ENCODE data around the gene HNRNPH2. TPM values are rescaled to one million over a fixed set of nuclear protein-coding genes. Genes with fewer than 3 reads are reported as not detected.
A peak's percentile ranks its signal among the peaks of the same experiment; 100 is the strongest.

HNRNPH2 gene
- total and polyA plus RNA-seq, 10 of the 15 experiments (the other 5 are each of a cell fraction or from before 2014, with no cell fraction given), result 34.5 to 102 (median 61.4) TPM

DNA sequence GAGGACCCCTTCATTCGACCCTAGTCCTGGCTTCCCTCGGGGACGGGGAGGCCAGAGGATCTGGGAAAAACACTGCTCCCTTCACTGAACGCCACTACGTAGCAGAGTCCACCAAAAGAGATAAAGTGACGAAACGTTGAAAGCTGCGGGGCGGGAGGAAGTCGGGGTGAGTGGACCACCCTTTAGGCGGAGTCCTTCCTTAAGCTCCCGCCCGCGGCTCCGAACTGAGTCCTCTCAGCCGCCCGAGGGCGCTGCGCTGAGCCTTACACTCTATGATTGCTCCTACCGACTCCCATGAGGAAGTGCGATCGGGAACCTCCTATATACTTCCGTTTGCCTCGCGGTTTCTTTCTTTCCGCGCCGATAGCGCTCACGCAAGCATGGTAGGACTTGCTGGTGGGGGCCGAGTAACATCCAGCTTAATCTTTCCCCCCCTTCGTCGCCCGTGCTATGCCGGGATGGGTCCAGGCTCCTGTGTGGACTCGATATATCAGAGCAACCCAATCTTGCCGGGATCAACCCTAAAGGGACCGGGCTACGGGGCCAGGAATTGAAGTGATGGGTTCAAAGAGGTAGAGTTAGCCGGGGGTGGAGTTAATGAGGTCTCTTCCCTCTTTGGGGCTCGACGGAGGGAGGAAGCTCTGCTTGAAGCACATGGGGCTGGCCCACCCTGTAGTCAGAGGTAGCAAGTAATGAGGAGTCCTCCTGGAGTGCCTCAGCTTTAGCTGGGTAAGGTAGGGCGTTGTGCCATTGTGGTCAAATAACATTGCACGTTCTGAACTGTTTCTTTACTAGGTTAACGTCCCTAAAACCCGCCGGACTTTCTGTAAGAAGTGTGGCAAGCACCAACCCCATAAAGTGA, 17.1 kb upstream of the HNRNPH2 start, which contains the start of gene RPL36A (continued):
- TF ChIP-seq, protein P1, sequence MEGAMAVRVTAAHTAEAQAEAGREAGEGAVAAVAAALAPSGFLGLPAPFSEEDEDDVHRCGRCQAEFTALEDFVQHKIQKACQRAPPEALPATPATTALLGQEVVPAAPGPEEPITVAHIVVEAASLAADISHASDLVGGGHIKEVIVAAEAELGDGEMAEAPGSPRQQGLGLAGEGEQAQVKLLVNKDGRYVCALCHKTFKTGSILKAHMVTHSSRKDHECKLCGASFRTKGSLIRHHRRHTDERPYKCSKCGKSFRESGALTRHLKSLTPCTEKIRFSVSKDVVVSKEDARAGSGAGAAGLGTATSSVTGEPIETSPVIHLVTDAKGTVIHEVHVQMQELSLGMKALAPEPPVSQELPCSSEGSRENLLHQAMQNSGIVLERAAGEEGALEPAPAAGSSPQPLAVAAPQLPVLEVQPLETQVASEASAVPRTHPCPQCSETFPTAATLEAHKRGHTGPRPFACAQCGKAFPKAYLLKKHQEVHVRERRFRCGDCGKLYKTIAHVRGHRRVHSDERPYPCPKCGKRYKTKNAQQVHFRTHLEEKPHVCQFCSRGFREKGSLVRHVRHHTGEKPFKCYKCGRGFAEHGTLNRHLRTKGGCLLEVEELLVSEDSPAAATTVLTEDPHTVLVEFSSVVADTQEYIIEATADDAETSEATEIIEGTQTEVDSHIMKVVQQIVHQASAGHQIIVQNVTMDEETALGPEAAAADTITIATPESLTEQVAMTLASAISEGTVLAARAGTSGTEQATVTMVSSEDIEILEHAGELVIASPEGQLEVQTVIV (IDR thresholded peaks at IDR 0.05; ENCODE audit: borderline replicate concordance, partially characterized antibody), result no peak
- TF ChIP-seq BACH1 (IDR thresholded peaks at IDR 0.05; ENCODE audit: borderline replicate concordance) (peak; percentile 54; the same call in 1 of the 2 replicates), RBBP5 (conservative IDR thresholded peaks at IDR 0.05) (no peak), SMC3 (IDR thresholded peaks at IDR 0.05; ENCODE audit: borderline replicate concordance, low read length) (0 out of 2 replicates have a peak, but pooled peaks have one; percentile 8), NFYA (IDR thresholded peaks at IDR 0.05; ENCODE audit: borderline replicate concordance, low read depth, low read length) (no peak), ZNF384 (IDR thresholded peaks at IDR 0.05; ENCODE audit: borderline replicate concordance, low read depth, low read length) (no peak; the same call in 1 of the 2 replicates), SMARCA5 (IDR thresholded peaks at IDR 0.05) (0 out of 2 replicates have a peak, but pooled peaks have one; percentile 68), NR2C2 (IDR thresholded peaks at IDR 0.05; ENCODE audit: borderline replicate concordance, control insufficient read depth, insufficient read length, low read depth) (no peak), ZNF217 (IDR thresholded peaks at IDR 0.05) (no peak), JUND (IDR thresholded peaks at IDR 0.05; ENCODE audit: low read depth, low read length) (no peak), SIX5 (IDR thresholded peaks at IDR 0.05; ENCODE audit: low read depth, low read length, severe bottlenecking) (no peak), POU2F2 (IDR thresholded peaks at IDR 0.05; ENCODE audit: borderline replicate concordance, low read depth, low read length) (peak; percentile 93; the same call in 2 of the 3 replicates), SUPT20H (IDR thresholded peaks at IDR 0.05; ENCODE audit: borderline replicate concordance, control insufficient read depth, low read depth, low read length) (no peak), KAT2A (conservative IDR thresholded peaks at IDR 0.05; ENCODE audit: control insufficient read depth, low read depth, low read length) (no peak), RUNX3 (IDR thresholded peaks at IDR 0.05; ENCODE audit: low read length) (peak; percentile 88), MTA3 (IDR thresholded peaks at IDR 0.05; ENCODE audit: borderline replicate concordance, low read length) (no peak), ZNF24 (IDR thresholded peaks at IDR 0.05) (no peak)
- TF ChIP-seq, protein P2, sequence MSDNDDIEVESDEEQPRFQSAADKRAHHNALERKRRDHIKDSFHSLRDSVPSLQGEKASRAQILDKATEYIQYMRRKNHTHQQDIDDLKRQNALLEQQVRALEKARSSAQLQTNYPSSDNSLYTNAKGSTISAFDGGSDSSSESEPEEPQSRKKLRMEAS (IDR thresholded peaks at IDR 0.05; ENCODE audit: low read depth, low read length), result peak; percentile 90
- TF ChIP-seq, protein P3, sequence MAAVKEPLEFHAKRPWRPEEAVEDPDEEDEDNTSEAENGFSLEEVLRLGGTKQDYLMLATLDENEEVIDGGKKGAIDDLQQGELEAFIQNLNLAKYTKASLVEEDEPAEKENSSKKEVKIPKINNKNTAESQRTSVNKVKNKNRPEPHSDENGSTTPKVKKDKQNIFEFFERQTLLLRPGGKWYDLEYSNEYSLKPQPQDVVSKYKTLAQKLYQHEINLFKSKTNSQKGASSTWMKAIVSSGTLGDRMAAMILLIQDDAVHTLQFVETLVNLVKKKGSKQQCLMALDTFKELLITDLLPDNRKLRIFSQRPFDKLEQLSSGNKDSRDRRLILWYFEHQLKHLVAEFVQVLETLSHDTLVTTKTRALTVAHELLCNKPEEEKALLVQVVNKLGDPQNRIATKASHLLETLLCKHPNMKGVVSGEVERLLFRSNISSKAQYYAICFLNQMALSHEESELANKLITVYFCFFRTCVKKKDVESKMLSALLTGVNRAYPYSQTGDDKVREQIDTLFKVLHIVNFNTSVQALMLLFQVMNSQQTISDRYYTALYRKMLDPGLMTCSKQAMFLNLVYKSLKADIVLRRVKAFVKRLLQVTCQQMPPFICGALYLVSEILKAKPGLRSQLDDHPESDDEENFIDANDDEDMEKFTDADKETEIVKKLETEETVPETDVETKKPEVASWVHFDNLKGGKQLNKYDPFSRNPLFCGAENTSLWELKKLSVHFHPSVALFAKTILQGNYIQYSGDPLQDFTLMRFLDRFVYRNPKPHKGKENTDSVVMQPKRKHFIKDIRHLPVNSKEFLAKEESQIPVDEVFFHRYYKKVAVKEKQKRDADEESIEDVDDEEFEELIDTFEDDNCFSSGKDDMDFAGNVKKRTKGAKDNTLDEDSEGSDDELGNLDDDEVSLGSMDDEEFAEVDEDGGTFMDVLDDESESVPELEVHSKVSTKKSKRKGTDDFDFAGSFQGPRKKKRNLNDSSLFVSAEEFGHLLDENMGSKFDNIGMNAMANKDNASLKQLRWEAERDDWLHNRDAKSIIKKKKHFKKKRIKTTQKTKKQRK (IDR thresholded peaks at IDR 0.05; ENCODE audit: low read depth, low read length), result no peak
- TF ChIP-seq, protein P4, sequence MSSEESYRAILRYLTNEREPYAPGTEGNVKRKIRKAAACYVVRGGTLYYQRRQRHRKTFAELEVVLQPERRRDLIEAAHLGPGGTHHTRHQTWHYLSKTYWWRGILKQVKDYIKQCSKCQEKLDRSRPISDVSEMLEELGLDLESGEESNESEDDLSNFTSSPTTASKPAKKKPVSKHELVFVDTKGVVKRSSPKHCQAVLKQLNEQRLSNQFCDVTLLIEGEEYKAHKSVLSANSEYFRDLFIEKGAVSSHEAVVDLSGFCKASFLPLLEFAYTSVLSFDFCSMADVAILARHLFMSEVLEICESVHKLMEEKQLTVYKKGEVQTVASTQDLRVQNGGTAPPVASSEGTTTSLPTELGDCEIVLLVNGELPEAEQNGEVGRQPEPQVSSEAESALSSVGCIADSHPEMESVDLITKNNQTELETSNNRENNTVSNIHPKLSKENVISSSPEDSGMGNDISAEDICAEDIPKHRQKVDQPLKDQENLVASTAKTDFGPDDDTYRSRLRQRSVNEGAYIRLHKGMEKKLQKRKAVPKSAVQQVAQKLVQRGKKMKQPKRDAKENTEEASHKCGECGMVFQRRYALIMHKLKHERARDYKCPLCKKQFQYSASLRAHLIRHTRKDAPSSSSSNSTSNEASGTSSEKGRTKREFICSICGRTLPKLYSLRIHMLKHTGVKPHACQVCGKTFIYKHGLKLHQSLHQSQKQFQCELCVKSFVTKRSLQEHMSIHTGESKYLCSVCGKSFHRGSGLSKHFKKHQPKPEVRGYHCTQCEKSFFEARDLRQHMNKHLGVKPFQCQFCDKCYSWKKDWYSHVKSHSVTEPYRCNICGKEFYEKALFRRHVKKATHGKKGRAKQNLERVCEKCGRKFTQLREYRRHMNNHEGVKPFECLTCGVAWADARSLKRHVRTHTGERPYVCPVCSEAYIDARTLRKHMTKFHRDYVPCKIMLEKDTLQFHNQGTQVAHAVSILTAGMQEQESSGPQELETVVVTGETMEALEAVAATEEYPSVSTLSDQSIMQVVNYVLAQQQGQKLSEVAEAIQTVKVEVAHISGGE (CRISPR knock-in tag; IDR thresholded peaks at IDR 0.05), result no peak
